Karpas-422 (cell line): ENCODE data around the gene MAP3K5. TPM values are rescaled to one million over a fixed set of nuclear protein-coding genes. Genes with fewer than 3 reads are reported as not detected.
A peak's percentile ranks its signal among the peaks of the same experiment; 100 is the strongest.
"Not testable (repeated sequence)": the region's sequence is repeated elsewhere in the genome, so short reads cannot be mapped to it uniquely, and the experiment has no call there.

Source experiments
- DNase-seq: peaks from one replicate; pipeline ENCODE4 v3.0.0-alpha.2; 2015
- H2AFZ ChIP-seq: fragments of 200-600 bp; sonication (generic); 2 replicates; pipeline ENCODE4 v1.6.1; 2014; ENCODE audit warnings: antibody characterized with exemption, low read length, mixed read lengths
- H3K27ac ChIP-seq: fragments of 200-600 bp; sonication (generic); 2 replicates; pipeline ENCODE4 v1.5.1; 2014; ENCODE audit warnings: mild to moderate bottlenecking, low read length, moderate library complexity
- H3K27me3 ChIP-seq: fragments of 200-600 bp; sonication (generic); 2 replicates; pipeline ENCODE4 v1.6.1; 2014; ENCODE audit warnings: low read length, mixed read lengths
- H3K36me3 ChIP-seq: fragments of 200-600 bp; sonication (generic); 2 replicates; pipeline ENCODE4 v1.6.1; 2014; ENCODE audit warnings: low read length, mixed read lengths; ENCODE audit not compliant: insufficient read depth
- H3K4me1 ChIP-seq: fragments of 200-600 bp; sonication (generic); 2 replicates; pipeline ENCODE4 v1.6.1; 2014; ENCODE audit warnings: mild to moderate bottlenecking, low read length, mixed read lengths
- H3K4me2 ChIP-seq: fragments of 200-600 bp; sonication (generic); 2 replicates; pipeline ENCODE4 v1.6.1; 2014; ENCODE audit warnings: low read length, low read depth, mild to moderate bottlenecking; ENCODE audit not compliant: poor library complexity, severe bottlenecking
- H3K4me3 ChIP-seq: fragments of 200-600 bp; sonication (generic); 2 replicates; pipeline ENCODE4 v1.5.1; 2014; ENCODE audit warnings: mild to moderate bottlenecking, antibody characterized with exemption, low read length, mixed read lengths
- H3K79me2 ChIP-seq: fragments of 200-600 bp; sonication (generic); 2 replicates; pipeline ENCODE4 v1.6.1; 2014; ENCODE audit warnings: mild to moderate bottlenecking, low read length, mixed read lengths
- H3K9ac ChIP-seq: fragments of 200-600 bp; sonication (generic); 2 replicates; pipeline ENCODE4 v1.6.0; 2014; ENCODE audit warnings: low read length
- H3K9me2 ChIP-seq: fragments of 200-600 bp; sonication (generic), shearing (Covaris generic); replicated peaks from 2 replicates; pipeline ENCODE4 v1.6.0; 2014; ENCODE audit warnings: mild to moderate bottlenecking, low read length, moderate library complexity; ENCODE audit not compliant: insufficient read depth
- H3K9me3 ChIP-seq: fragments of 300-700, 200-600 bp; sonication (generic); 2 replicates; pipeline ENCODE4 v1.6.1; 2014; ENCODE audit warnings: low read length, mixed read lengths
- H4K20me1 ChIP-seq: fragments of 200-600 bp; sonication (generic); 2 replicates; pipeline ENCODE4 v1.6.1; 2014; ENCODE audit warnings: mild to moderate bottlenecking, antibody characterized with exemption, low read length, low read depth; ENCODE audit not compliant: insufficient read depth
- total RNA-seq: library from RNA; depleted of rRNA; stranded (reverse); fragments of >200 nt; shearing (Covaris generic); gene quantifications from 2 replicates; pipeline ENCODE4 v1.2.3, GENCODE V29; 2014; ENCODE audit warnings: low replicate concordance

Gene MAP3K5
- total RNA-seq, 1 experiment from 2014 or later = 1.1 TPM

- Histone ChIP-seq H3K79me2 (no peaks in the 10 kb centered on the region), H4K20me1 (no peaks in the 10 kb centered on the region), H3K27ac (no peak overlapping the region), H3K4me1 (no peaks in the 10 kb centered on the region), H3K4me3 (no peak overlapping the region), H3K27me3 (no peaks in the 10 kb centered on the region), H3K9me3 (no peaks in the 10 kb centered on the region), H3K9ac (no peak overlapping the region), H2AFZ (no peak overlapping the region), H3K4me2 (no peak overlapping the region), H3K36me3 (no peaks in the 10 kb centered on the region), H3K9me2 (no peaks in the 10 kb centered on the region)
- no peak for DNase-seq
Measured at GRCh38 chr6:136599329-136600011, 192.8 kb downstream of the MAP3K5 start.

- Histone ChIP-seq H3K4me1 (peaks cover 4% of the 10 kb centered on the region; the same call in 1 of the 2 replicates), H3K79me2 (no peaks in the 10 kb centered on the region), H3K27me3 (no peaks in the 10 kb centered on the region), H3K9me3 (no peaks in the 10 kb centered on the region), H4K20me1 (no peaks in the 10 kb centered on the region), H3K9me2 (no peaks in the 10 kb centered on the region), H3K27ac (no peak overlapping the region), H2AFZ (no peak overlapping the region), H3K36me3 (no peaks in the 10 kb centered on the region), H3K4me2 (no peak overlapping the region), H3K4me3 (no peak overlapping the region), H3K9ac (no peak overlapping the region)
- DNase-seq = peak; percentile 2
Measured at GRCh38 chr6:136598048-136598447, 194.2 kb downstream of the MAP3K5 start.

DNA sequence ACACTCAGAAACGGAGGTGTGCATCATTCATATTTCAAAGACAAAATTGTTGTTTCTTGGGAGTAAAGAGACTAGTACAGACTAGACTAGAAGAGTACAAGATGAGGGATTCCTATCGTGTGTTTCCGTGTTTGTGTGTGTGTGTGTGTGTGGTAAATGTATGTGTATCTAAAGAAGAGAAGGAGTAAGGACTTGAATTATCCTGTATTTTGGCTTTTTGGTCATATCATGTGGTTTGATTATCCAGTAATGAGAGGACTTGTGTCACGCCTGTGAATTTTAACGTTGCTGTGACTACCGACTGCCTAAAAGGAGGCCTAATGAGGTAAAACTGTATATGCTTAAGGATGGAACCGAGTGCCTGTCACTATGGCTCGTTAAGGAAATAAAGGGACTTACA is 197.6 kb downstream of the MAP3K5 start:
- Histone ChIP-seq H3K36me3 (no peaks in the 10 kb centered on the region), H3K27ac (no peak overlapping the region)

DNA sequence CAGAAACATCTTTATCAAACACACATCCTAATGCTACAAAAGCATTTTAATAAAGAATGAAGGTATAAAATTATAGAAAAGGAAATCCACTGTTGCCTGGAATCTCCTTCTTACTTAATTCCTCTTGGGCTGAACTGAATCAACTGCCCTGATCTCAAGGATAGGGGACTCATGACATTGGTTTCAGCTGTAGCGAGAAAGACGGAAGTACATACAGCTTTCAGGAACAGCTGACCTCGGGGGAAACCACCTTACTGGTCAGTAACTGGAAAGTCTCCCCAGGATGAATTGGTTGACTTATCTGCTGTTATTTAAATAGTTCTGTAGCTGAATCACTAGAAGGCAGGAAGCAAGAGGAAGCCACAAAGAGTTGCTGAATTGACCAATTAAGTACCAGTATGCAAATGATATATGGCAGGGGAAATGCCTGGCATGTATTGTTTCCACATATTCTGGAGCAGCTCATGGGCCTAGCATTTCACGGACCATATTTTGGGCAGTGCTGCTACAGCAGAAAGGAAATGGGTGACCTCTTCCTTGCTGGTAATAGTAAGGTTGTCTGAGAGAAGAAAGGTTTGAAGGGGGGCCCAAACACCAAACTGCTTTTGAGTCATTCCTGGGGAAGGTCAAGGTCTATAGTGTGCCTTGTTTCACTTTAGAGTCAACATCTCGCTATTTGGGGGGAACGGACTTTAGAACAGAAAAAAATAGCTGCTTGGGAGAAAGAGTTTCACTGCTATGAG is 198.4 kb downstream of the MAP3K5 start:
- no peaks in the 10 kb centered on the region for H3K9me3 ChIP-seq
- H3K4me3 ChIP-seq = no peak overlapping the region
- H3K27me3 ChIP-seq = no peaks in the 10 kb centered on the region
- H3K9me2 ChIP-seq = no peaks in the 10 kb centered on the region
- H3K27ac ChIP-seq = no peak overlapping the region
- no peaks in the 10 kb centered on the region for H3K79me2 ChIP-seq
- H3K36me3 ChIP-seq = no peaks in the 10 kb centered on the region
- no peak overlapping the region for H2AFZ ChIP-seq
- H4K20me1 ChIP-seq = no peaks in the 10 kb centered on the region
- peak; percentile 49 for DNase-seq
- peaks cover 4% of the 10 kb centered on the region; the same call in 1 of the 2 replicates for H3K4me1 ChIP-seq
- no peak overlapping the region for H3K4me2 ChIP-seq
- no peak overlapping the region for H3K9ac ChIP-seq

More for the DNA sequence above, 197.6 kb downstream of the MAP3K5 start:
- peaks cover 4% of the 10 kb centered on the region; the same call in 1 of the 2 replicates for H3K4me1 ChIP-seq
- H2AFZ ChIP-seq = no peak overlapping the region
- no peaks in the 10 kb centered on the region for H4K20me1 ChIP-seq
- H3K4me2 ChIP-seq = no peak overlapping the region
- H3K9me2 ChIP-seq = no peaks in the 10 kb centered on the region
- no peaks in the 10 kb centered on the region for H3K9me3 ChIP-seq
- H3K27me3 ChIP-seq = no peaks in the 10 kb centered on the region
- H3K4me3 ChIP-seq = no peak overlapping the region
- DNase-seq = peak; percentile 28
- H3K9ac ChIP-seq = no peak overlapping the region
- H3K79me2 ChIP-seq = no peaks in the 10 kb centered on the region

DNA sequence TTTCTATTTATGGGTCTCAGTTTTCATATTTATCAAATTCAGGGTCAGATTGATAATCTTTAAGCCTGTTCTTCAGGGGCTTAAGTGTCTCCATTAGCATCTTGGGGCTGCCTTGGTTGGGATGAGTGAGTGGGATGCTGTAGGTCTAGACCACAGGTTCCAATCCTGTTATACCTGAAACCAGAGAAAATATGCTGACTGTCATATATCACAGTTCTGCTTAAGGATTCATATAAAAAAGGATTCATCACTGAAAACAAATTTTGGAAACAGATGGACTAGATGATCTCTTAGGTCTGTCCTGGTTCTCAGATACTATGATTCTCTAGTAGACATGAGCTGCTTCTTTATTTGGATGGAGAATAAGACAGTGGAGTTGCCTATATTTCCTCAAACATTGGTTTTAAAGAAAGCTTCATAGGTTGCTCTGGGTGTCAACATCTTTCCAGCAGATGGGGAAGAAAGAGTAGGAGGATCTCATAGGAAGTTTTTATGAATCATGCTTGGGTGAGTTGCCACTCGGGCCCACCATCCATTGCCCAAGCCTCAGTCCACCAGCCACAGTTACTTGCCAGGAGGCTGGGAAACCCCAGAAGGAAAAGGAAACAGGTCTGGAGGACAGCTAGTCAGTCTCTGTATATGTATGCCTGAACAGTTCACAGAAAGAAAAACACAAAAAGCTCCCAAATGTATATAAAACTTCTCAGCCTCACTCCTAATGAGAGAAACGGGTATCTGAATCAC is 199.2 kb downstream of the MAP3K5 start:
- Histone ChIP-seq H3K36me3 (no peaks in the 10 kb centered on the region), H3K9ac (no peak overlapping the region), H3K79me2 (no peaks in the 10 kb centered on the region), H3K9me2 (no peaks in the 10 kb centered on the region), H4K20me1 (no peaks in the 10 kb centered on the region), H3K27ac (no peak overlapping the region), H3K4me2 (no peak overlapping the region), H3K27me3 (no peaks in the 10 kb centered on the region), H3K9me3 (no peaks in the 10 kb centered on the region), H3K4me3 (no peak overlapping the region), H3K4me1 (peaks cover 4% of the 10 kb centered on the region; the same call in 1 of the 2 replicates), H2AFZ (no peak overlapping the region)
- peak; percentile 11 for DNase-seq

GRCh38 chr6:136591617-136592016 is 200.7 kb downstream of the MAP3K5 start:
- Histone ChIP-seq H3K36me3 (no peaks in the 10 kb centered on the region), H2AFZ (no peak overlapping the region), H3K79me2 (no peaks in the 10 kb centered on the region), H3K4me3 (no peak overlapping the region), H3K9me2 (no peaks in the 10 kb centered on the region), H4K20me1 (no peaks in the 10 kb centered on the region), H3K4me1 (peaks cover 9% of the 10 kb centered on the region), H3K9ac (no peak overlapping the region), H3K27ac (no peak overlapping the region), H3K27me3 (no peaks in the 10 kb centered on the region), H3K4me2 (no peak overlapping the region), H3K9me3 (no peaks in the 10 kb centered on the region)
- DNase-seq = no peak

- not testable (repeated sequence) for H2AFZ ChIP-seq, H3K9ac ChIP-seq, H3K27ac ChIP-seq, H4K20me1 ChIP-seq, H3K4me2 ChIP-seq, H3K4me1 ChIP-seq, H3K9me2 ChIP-seq, DNase-seq, H3K36me3 ChIP-seq, H3K27me3 ChIP-seq, H3K4me3 ChIP-seq, H3K79me2 ChIP-seq, H3K9me3 ChIP-seq
Measured at GRCh38 chr6:136590846-136591245, 201.4 kb downstream of the MAP3K5 start.

GRCh38 chr6:136587527-136587926 is 204.8 kb downstream of the MAP3K5 start:
- Histone ChIP-seq H3K4me2 (no peak overlapping the region), H4K20me1 (no peaks in the 10 kb centered on the region), H3K4me1 (peaks cover 5% of the 10 kb centered on the region), H3K9ac (no peak overlapping the region), H3K27me3 (no peaks in the 10 kb centered on the region), H2AFZ (no peak overlapping the region), H3K36me3 (no peaks in the 10 kb centered on the region), H3K27ac (no peak overlapping the region), H3K4me3 (no peak overlapping the region), H3K9me2 (no peaks in the 10 kb centered on the region), H3K79me2 (no peaks in the 10 kb centered on the region), H3K9me3 (no peaks in the 10 kb centered on the region)
- peak; percentile 47 for DNase-seq
